OCI-LY7 (cell line): Measurements from ENCODE around the gene DENND5B. TPM values are rescaled to one million over a fixed set of nuclear protein-coding genes. Genes with fewer than 3 reads are reported as not detected.

Experiments used
- BruUV-seq: library from RNA; stranded (reverse); fragments of 400-500 nt; replicated peaks from 2 replicates; lab custom pipeline; 2021; lab: Mats Ljungman, UMichigan
- CTCF ChIA-PET: fragments of 300-600 bp; sonication (Branson Sonifier 250); formaldehyde crosslinking; loops from one replicate; lab custom pipeline; 2022; ENCODE audit warnings: antibody characterized with exemption; ENCODE audit not compliant: unreplicated experiment; lab: Charles Lee
- POLR2A ChIA-PET: fragments of 300-600 bp; sonication (Branson Sonifier 250); formaldehyde crosslinking; loops from one replicate; lab custom pipeline; 2022; ENCODE audit warnings: antibody characterized with exemption; lab: Charles Lee
- DNase-seq: peaks from one replicate; pipeline ENCODE4 v3.0.0-alpha.2; 2015; ENCODE audit warnings: low spot score
- H2AFZ ChIP-seq: fragments of 200-600 bp; sonication (generic), shearing (Covaris generic); 2 replicates; pipeline ENCODE4 v1.6.1; 2014; ENCODE audit warnings: mild to moderate bottlenecking, antibody characterized with exemption, low read length, moderate library complexity
- H3K27ac ChIP-seq: fragments of 200-600 bp; sonication (generic); 2 replicates; pipeline ENCODE4 v1.5.1; 2014; ENCODE audit warnings: mixed run types, low read depth, mild to moderate bottlenecking, moderate library complexity, low read length, inconsistent platforms; ENCODE audit not compliant: poor library complexity, severe bottlenecking
- H3K36me3 ChIP-seq: fragments of 200-600 bp; sonication (generic); 2 replicates; pipeline ENCODE4 v1.6.1; 2014; ENCODE audit warnings: mild to moderate bottlenecking, antibody characterized with exemption, low read length, moderate library complexity, mixed read lengths; ENCODE audit not compliant: insufficient read depth
- H3K4me1 ChIP-seq: fragments of 200-600 bp; sonication (generic); 2 replicates; pipeline ENCODE4 v1.5.1; 2014; ENCODE audit warnings: mild to moderate bottlenecking, low read length; ENCODE audit not compliant: insufficient read depth, poor library complexity, severe bottlenecking
- H3K4me2 ChIP-seq: fragments of 200-600 bp; sonication (generic); 2 replicates; pipeline ENCODE4 v1.6.1; 2014; ENCODE audit warnings: mild to moderate bottlenecking, low read length
- H3K4me3 ChIP-seq: fragments of 200-600 bp; sonication (generic); 2 replicates; pipeline ENCODE4 v1.5.1; 2014; ENCODE audit warnings: mild to moderate bottlenecking, low read depth, low read length; ENCODE audit not compliant: poor library complexity, severe bottlenecking
- H3K79me2 ChIP-seq: fragments of 200-600 bp; sonication (generic); 2 replicates; pipeline ENCODE4 v1.6.1; 2016; ENCODE audit warnings: low read depth, mild to moderate bottlenecking, low read length, moderate library complexity, mixed read lengths; ENCODE audit not compliant: insufficient read depth
- H3K9me2 ChIP-seq: fragments of 200-600 bp; sonication (generic); 2 replicates; pipeline ENCODE4 v1.6.1; 2016; ENCODE audit warnings: mild to moderate bottlenecking, low read length, mixed read lengths; ENCODE audit not compliant: insufficient read depth
- H3K9me3 ChIP-seq: fragments of 200-600 bp; sonication (generic); 2 replicates; pipeline ENCODE4 v1.6.1; 2014; ENCODE audit warnings: mild to moderate bottlenecking, mixed run types, low read length, mixed read lengths
- H4K20me1 ChIP-seq: fragments of 200-600 bp; sonication (generic); 2 replicates; pipeline ENCODE4 v1.6.1; 2014; ENCODE audit warnings: mild to moderate bottlenecking, antibody characterized with exemption, low read length, moderate library complexity, mixed read lengths; ENCODE audit not compliant: insufficient read depth
- EZH2phosphoT487 ChIP-seq: fragments of 200-600 bp; sonication (generic); IDR thresholded peaks from 2 replicates; pipeline ENCODE4 v1.6.1; 2018; ENCODE audit warnings: low read depth, borderline replicate concordance, mild to moderate bottlenecking, mixed run types, antibody characterized with exemption, low read length, moderate library complexity, mixed read lengths
- intact Hi-C: fragments of 100-400 bp; cut with micrococcal nuclease; formaldehyde crosslinking; loops from one replicate; pipeline ENCODE4 v1.10.0; 2022; ENCODE audit not compliant: unreplicated experiment
- total RNA-seq, 2 experiments: library from RNA; depleted of rRNA in 1 of 2; stranded (reverse); fragments of >200 nt in 1 of 2; shearing (Covaris generic) in 1 of 2; gene quantifications; 2 replicates each; pipeline ENCODE4 v1.2.3, GENCODE V29; 2014 to 2022
- TF ChIP-seq, protein P1 (sequence below): fragments of 200-600 bp; sonication (generic); conservative IDR thresholded peaks from 2 replicates; pipeline ENCODE4 v1.5.1; 2014; ENCODE audit warnings: mild to moderate bottlenecking, antibody characterized with exemption, low read length, moderate library complexity, mixed read lengths

The DENND5B gene
- total RNA-seq, 2 experiments from 2014 or later, result 23.1 to 38.9 TPM

DNA sequence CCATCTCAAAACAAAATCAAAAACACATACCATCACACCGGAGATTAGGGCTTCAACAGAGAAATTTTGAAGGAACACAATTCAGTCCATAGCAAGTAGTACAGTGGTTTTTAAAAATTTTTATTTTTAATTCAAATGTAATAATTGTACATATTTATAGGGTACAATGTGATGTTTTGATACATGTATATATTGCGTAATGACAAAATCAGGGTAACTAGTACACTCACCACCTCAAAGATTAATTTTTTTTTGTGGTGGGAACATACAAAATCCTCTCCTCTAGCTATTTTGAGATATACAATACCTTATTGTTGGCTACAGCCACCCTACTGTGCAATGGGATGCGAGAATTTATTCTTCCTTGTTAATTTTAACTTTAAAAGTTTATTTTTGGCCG, 42.5 kb upstream of the DENND5B start:
- Histone ChIP-seq H3K4me3 (no peak overlapping the region), H3K36me3 (no peaks in the 10 kb centered on the region), H4K20me1 (no peaks in the 10 kb centered on the region), H3K9me2 (no peaks in the 10 kb centered on the region), H3K27ac (no peak overlapping the region), H3K4me1 (peaks cover 56% of the 10 kb centered on the region), H3K79me2 (no peaks in the 10 kb centered on the region), H3K9me3 (no peaks in the 10 kb centered on the region), H3K4me2 (no peak overlapping the region), H2AFZ (no peak overlapping the region)
- BruUV-seq, result no TSS peak
- TF ChIP-seq, protein P1, sequence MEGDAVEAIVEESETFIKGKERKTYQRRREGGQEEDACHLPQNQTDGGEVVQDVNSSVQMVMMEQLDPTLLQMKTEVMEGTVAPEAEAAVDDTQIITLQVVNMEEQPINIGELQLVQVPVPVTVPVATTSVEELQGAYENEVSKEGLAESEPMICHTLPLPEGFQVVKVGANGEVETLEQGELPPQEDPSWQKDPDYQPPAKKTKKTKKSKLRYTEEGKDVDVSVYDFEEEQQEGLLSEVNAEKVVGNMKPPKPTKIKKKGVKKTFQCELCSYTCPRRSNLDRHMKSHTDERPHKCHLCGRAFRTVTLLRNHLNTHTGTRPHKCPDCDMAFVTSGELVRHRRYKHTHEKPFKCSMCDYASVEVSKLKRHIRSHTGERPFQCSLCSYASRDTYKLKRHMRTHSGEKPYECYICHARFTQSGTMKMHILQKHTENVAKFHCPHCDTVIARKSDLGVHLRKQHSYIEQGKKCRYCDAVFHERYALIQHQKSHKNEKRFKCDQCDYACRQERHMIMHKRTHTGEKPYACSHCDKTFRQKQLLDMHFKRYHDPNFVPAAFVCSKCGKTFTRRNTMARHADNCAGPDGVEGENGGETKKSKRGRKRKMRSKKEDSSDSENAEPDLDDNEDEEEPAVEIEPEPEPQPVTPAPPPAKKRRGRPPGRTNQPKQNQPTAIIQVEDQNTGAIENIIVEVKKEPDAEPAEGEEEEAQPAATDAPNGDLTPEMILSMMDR, result no peak
- TF ChIP-seq EZH2phosphoT487, result no peak
- ChIA-PET CTCF (no interaction called here), POLR2A (interaction anchor here (0.6 to 1.3 kb wide), 3 partner anchors 12 to 29 kb away, joined by 3 to 7 read pairs (median 3); no protein-coding TSS in a partner anchor)
- no peak for DNase-seq
- intact Hi-C loops, result no loop called here

DNA sequence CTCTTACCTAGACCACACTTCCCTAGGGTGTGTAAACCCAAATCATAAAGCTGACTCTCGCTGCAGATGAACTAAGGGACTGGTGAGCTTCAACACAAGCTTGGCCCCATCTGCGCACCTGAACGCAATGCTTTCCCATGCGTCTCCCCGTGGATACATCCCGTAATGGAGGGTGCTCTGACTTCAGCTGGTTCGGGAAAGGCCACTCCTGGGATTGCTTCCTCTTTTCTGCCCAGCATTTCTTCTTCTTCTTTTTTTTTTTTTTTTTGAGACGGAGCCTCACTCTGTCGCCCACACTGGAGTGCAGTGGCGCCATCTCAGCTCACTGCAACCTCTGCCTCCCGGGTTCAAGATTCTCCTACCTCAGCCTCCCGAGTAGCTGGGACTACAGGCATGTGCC, 40.9 kb upstream of the DENND5B start:
- Histone ChIP-seq H3K4me2 (no peak overlapping the region), H4K20me1 (no peaks in the 10 kb centered on the region), H3K27ac (no peak overlapping the region), H3K36me3 (no peaks in the 10 kb centered on the region), H3K79me2 (no peaks in the 10 kb centered on the region), H3K9me2 (no peaks in the 10 kb centered on the region), H3K4me1 (peaks cover 45% of the 10 kb centered on the region), H2AFZ (peak overlapping the region; percentile 65; the same call in 1 of the 2 replicates), H3K4me3 (no peak overlapping the region), H3K9me3 (no peaks in the 10 kb centered on the region)
- DNase-seq, result no peak
- CTCF ChIA-PET, result no interaction called here
- BruUV-seq, result no TSS peak
- POLR2A ChIA-PET, result interaction anchor here (0.6 to 1.2 kb wide), 6 partner anchors 11 to 694 kb away, joined by 3 to 6 read pairs (median 3); no protein-coding TSS in a partner anchor
- TF ChIP-seq EZH2phosphoT487, result no peak
- TF ChIP-seq, protein P1, result no peak
- intact Hi-C loops, result no loop called here

DNA sequence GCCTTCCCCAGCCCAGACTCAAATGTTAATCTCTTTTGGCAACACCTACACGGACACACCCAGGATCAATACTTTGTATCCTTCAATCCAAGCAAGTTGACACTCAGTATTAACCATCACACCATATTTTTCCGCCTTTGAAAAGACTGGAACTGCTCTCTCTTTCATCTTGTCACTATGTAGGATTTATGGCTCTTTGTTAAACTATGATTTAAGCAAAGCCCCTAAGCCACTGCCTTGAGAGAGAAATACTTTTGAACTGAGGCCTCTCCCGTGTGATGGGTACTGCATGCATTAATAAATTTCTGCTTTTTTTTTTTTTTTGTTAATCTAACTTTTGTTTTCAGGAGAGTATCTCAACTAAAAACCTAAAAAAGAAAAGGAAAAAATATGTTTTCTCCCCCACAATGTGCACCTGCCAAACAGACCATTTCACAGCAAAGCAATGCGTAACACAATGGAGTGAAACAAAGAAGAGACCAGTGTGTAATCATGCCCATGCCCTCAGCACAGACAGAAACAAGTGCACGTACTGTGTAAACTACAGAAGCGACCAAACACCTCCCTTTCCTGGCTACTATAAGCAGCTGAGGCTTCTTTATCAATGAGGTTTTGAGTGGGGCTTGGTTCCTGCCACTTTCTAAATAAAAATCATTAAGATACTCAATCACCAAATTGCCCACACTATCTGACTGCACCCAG, 40.2 kb upstream of the DENND5B start:
- BruUV-seq, result no TSS peak
- POLR2A ChIA-PET, result interaction anchor here (0.6 kb wide), 1 partner anchor 215 kb away, joined by 5 read pairs; no protein-coding TSS in a partner anchor
- intact Hi-C loops, result no loop called here

More for the DNA sequence above, 40.2 kb upstream of the DENND5B start:
- Histone ChIP-seq H2AFZ (peak overlapping the region; percentile 65; the same call in 1 of the 2 replicates), H3K4me1 (peaks cover 41% of the 10 kb centered on the region), H3K36me3 (no peaks in the 10 kb centered on the region), H4K20me1 (no peaks in the 10 kb centered on the region), H3K9me3 (no peaks in the 10 kb centered on the region), H3K79me2 (no peaks in the 10 kb centered on the region), H3K4me3 (no peak overlapping the region), H3K9me2 (no peaks in the 10 kb centered on the region), H3K4me2 (no peak overlapping the region), H3K27ac (no peak overlapping the region)
- CTCF ChIA-PET, result no interaction called here
- no peak for DNase-seq
- no peak for TF ChIP-seq EZH2phosphoT487
- TF ChIP-seq, protein P1, result no peak
